Measurements from ENCODE around the gene ADPRHL1. TPM values are rescaled to one million over a fixed set of nuclear protein-coding genes. Genes with fewer than 3 reads are reported as not detected.
A peak's percentile ranks its signal among the peaks of the same experiment; 100 is the strongest.

Gene ADPRHL1
- total and polyA plus RNA-seq, 10 donors: 0.52 to 4.3 (median 1.5) TPM

GRCh38 chr13:113351514-113352026 lies 101.7 kb downstream of the ADPRHL1 start:
- DNase-seq: peak; percentile 88
- Histone ChIP-seq H3K27me3 (replicated peaks in 1 of 7) (peaks cover 0 to 9% (median 0%) of the 10 kb centered on the region in 7 donors), H3K4me3 (peak overlapping the region in 3 of 8 donors; percentile 17 to 56 (median 28)), H3K36me3 (peaks cover 0 to 17% (median 0%) of the 10 kb centered on the region in 6 donors), H3K4me1 (peaks cover 0 to 11% (median 4%) of the 10 kb centered on the region in 6 donors), H3K27ac (peak overlapping the region in 5 of 8 donors; percentile 52 to 71 (median 64)), H3K9me3 (peaks cover 0 to 11% (median 0%) of the 10 kb centered on the region in 8 donors)
- intact Hi-C loops (cut with DNase I; ENCODE audit: low total_unique reads): no loop called here
- no peak for TF ChIP-seq POLR2A (IDR thresholded peaks at IDR 0.05)
- TF ChIP-seq CTCF (IDR thresholded peaks at IDR 0.05 in 8 of 11, conservative IDR thresholded peaks at IDR 0.05 in 3 of 11): no peak
- TF ChIP-seq POLR2AphosphoS5 (IDR thresholded peaks at IDR 0.05): peak; percentile 70 to 82 (median 74)
- WGBS, 5 donors: 67 to 73% (median 70%) methylated on average over 12 to 17 of the region's 17 CpGs

GRCh38 chr13:113350938-113351335 lies 102.4 kb downstream of the ADPRHL1 start:
- DNase-seq: peak; percentile 71
- intact Hi-C loops (cut with DNase I; ENCODE audit: low total_unique reads): no loop called here
- Histone ChIP-seq H3K27me3 (replicated peaks in 1 of 7) (peaks cover 0 to 9% (median 0%) of the 10 kb centered on the region in 7 donors), H3K4me1 (peaks cover 0 to 11% (median 4%) of the 10 kb centered on the region in 6 donors), H3K27ac (peak overlapping the region in 5 of 8 donors; percentile 25 to 64 (median 52)), H3K9me3 (peaks cover 0 to 11% (median 0%) of the 10 kb centered on the region in 8 donors), H3K36me3 (peaks cover 0 to 17% (median 0%) of the 10 kb centered on the region in 6 donors), H3K4me3 (peak overlapping the region in 1 of 8 donors; percentile 56)
- TF ChIP-seq CTCF (IDR thresholded peaks at IDR 0.05 in 8 of 11, conservative IDR thresholded peaks at IDR 0.05 in 3 of 11): no peak
- TF ChIP-seq POLR2A (IDR thresholded peaks at IDR 0.05): no peak
- TF ChIP-seq POLR2AphosphoS5 (IDR thresholded peaks at IDR 0.05): no peak
- 85 to 91% (median 88%) methylated on average over 9 to 20 of the region's 20 CpGs for WGBS, 5 donors

GRCh38 chr13:113350065-113350937 lies 103.0 kb downstream of the ADPRHL1 start:
- Histone ChIP-seq H3K27me3 (replicated peaks in 1 of 7) (peaks cover 0 to 9% (median 0%) of the 10 kb centered on the region in 7 donors), H3K4me1 (peaks cover 0 to 11% (median 4%) of the 10 kb centered on the region in 6 donors), H3K4me3 (no peak overlapping the region), H3K27ac (peak overlapping the region in 1 of 8 donors; percentile 64), H3K36me3 (peaks cover 0 to 21% (median 0%) of the 10 kb centered on the region in 6 donors), H3K9me3 (peaks cover 0 to 17% (median 6%) of the 10 kb centered on the region in 8 donors)
- WGBS, 5 donors: 83 to 93% (median 88%) methylated on average over 22 to 32 of the region's 32 CpGs
- no peak for TF ChIP-seq POLR2AphosphoS5 (IDR thresholded peaks at IDR 0.05)
- no peak for TF ChIP-seq CTCF (IDR thresholded peaks at IDR 0.05 in 8 of 11, conservative IDR thresholded peaks at IDR 0.05 in 3 of 11)
- TF ChIP-seq POLR2A (IDR thresholded peaks at IDR 0.05): no peak
- peak; percentile 46 for DNase-seq
- intact Hi-C loops (cut with DNase I; ENCODE audit: low total_unique reads): no loop called here

Small RNA genes lying within 50 kb of the gene (small RNA-seq; reads per million reads assigned to genes)
- 0 reads per million in 4 donors for gene RNU1-16P

Other genes with a start within 250 kb of the ADPRHL1 start
- 10 to 100 TPM; 38.4 to 71.0 (median 49.9) TPM for gene PCID2, start 244.8 kb downstream of the ADPRHL1 start, total RNA-seq
- 10 to 100 TPM; 34.3 to 45.6 (median 41.2) TPM for gene PCID2, start 244.8 kb downstream of the ADPRHL1 start, polyA plus RNA-seq
- 10 to 100 TPM; 54.8 to 99.3 (median 70.1) TPM for gene CUL4A, start 243.9 kb downstream of the ADPRHL1 start, total RNA-seq
- gene CUL4A, start 243.9 kb downstream of the ADPRHL1 start, polyA plus RNA-seq: 10 to 100 TPM; 24.4 to 35.6 (median 34.7) TPM
- gene LAMP1, start 156.2 kb downstream of the ADPRHL1 start, total RNA-seq: 100 to 1,000 TPM; 114 to 210 (median 154) TPM
- 10 to 100 TPM; 27.0 to 64.5 (median 41.7) TPM for gene LAMP1, start 156.2 kb downstream of the ADPRHL1 start, polyA plus RNA-seq
- 10 to 100 TPM in 1 of 7 donors, 1 to 10 TPM in 6; 4.0 to 10.5 (median 6.1) TPM for gene GRTP1, start 89.4 kb downstream of the ADPRHL1 start, total RNA-seq
- gene GRTP1, start 89.4 kb downstream of the ADPRHL1 start, polyA plus RNA-seq: 1 to 10 TPM; 2.0 to 5.5 (median 2.3) TPM
- 10 to 100 TPM; 22.7 to 33.1 (median 26.3) TPM for gene DCUN1D2, start 37.2 kb upstream of the ADPRHL1 start, total RNA-seq
- gene DCUN1D2, start 37.2 kb upstream of the ADPRHL1 start, polyA plus RNA-seq: 10 to 100 TPM in 2 of 3 donors, 1 to 10 TPM in 1; 6.3 to 12.7 (median 11.1) TPM
- 10 to 100 TPM; 47.5 to 91.7 (median 59.4) TPM for gene TFDP1, start 131.3 kb upstream of the ADPRHL1 start, total RNA-seq
- gene TFDP1, start 131.3 kb upstream of the ADPRHL1 start, polyA plus RNA-seq: 10 to 100 TPM; 21.7 to 42.4 (median 40.1) TPM
- under 1 TPM in 3 of 7 donors, not detected in 4; 0.32 to 0.46 (median 0.43) TPM for gene ATP4B, start 204.7 kb upstream of the ADPRHL1 start, total RNA-seq
- gene ATP4B, start 204.7 kb upstream of the ADPRHL1 start, polyA plus RNA-seq: under 1 TPM; 0.09 to 0.15 (median 0.13) TPM
- gene GRK1, start 213.7 kb upstream of the ADPRHL1 start, total RNA-seq: not detected
- gene GRK1, start 213.7 kb upstream of the ADPRHL1 start, polyA plus RNA-seq: not detected

Data from spleen (tissue), 11 donors.